GM18909 (cell line): ENCODE results near the gene CCDC200.
A peak's percentile ranks its signal among the peaks of the same experiment; 100 is the strongest.
"Not testable (repeated sequence)": the region's sequence is repeated elsewhere in the genome, so short reads cannot be mapped to it uniquely, and the experiment has no call there.

Source experiments
- ATAC-seq: cut with Tn5 transposase; IDR thresholded peaks from one replicate; pipeline ENCODE4 v1.9.1; 2021; ENCODE audit warnings: mild to moderate bottlenecking; ENCODE audit not compliant: unreplicated experiment, poor library complexity

The CCDC200 gene

DNA sequence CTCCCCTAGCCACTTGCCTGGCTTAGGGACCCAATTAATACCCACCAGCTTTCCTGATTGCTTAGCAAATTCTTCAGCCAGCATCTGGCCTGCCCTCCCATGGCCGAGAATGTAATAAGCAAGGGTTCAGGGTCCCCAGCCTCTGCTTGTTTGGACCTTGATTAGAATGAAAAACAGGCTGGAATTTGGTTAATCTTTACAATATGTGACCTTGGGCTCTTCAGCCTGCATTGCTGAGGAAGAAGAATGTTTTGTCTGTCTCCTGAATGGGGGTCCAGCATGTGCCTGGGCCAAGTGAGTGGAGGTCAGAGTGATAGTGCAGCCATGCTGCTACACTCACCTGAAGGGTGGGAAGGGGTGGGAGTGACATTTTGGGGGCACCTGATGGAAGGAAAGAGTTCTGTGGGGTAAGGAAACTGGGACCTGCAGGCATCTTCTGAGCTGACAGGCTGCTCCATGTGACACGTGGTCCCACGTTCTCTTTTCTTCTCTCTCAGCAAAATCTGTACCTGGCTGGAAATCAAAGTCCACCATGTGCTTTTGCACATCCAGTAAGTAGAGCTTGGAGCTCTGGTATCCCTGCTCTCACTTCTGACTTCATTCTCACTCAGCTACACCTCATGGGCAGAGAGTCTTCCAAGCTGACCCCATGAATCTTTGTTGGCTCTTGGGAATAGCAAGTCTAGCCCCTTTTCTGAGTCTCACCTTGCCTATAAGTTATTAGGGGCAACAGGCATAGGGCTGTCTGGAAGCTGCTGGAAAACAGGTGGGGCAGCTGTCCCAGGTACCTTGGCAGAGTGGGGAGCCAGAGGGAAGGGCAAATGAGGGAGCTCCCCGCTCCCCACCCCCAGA, 11.4 kb downstream of the CCDC200 start:
- ATAC-seq: no peak

DNA sequence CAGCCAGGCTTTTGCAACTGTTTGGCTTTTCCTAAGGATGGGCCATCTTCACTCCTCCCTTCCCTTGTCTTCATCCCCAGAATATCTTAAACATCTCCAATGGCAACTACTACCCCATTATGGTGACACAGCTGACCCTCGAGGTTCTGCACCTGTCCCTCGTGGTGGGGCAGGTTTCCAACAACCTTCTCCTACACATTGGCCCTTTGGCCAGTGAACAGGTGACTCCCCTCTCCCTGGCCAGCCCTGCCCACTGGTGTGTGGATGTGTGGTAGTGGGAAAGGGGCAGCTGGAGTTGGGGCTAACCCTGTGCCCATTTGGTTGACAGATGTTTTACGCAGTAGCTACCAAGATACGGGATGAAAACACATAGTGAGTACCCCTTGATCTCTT, 12.1 kb downstream of the CCDC200 start:
- ATAC-seq: no peak

DNA sequence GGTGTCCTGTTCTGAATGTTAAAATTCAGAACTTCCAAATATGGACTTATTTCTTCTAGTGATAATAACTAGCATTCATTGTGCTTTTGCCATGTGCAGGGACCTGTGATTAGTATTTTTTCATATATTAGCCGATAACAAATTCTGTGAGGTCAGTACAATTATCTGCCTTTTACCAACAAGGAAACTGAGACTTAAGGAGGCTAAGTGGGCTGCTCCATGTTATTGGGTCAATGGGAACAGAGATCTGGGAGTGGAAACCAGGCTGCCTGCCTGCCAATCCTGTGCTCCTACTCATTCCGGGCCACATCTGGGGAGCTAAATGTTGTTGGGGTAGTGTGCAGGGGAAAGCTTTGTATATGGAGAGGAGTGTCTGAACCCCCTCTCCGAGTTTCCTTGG, 13.1 kb downstream of the CCDC200 start:
- ATAC-seq: no peak

DNA sequence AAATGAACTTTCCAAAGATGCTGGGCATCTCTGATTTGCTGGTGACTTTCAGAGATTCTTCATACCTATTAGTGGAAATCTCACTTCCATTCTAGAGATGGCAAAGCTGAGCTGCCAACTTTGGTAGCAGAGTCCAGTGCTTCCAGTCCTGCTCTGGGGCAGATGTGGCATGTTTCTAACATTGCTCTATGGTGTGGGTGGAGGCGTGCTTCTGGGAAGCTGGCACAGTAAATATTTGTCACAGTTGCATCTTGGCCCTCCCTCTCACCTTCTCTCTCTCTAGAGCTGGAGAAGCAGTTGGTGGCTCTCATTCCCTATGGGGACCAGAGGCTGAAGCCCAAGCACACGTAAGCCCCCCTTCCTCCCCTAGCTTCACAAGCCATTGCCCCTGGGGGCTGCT, 14.9 kb downstream of the CCDC200 start:
- ATAC-seq: no peak

DNA sequence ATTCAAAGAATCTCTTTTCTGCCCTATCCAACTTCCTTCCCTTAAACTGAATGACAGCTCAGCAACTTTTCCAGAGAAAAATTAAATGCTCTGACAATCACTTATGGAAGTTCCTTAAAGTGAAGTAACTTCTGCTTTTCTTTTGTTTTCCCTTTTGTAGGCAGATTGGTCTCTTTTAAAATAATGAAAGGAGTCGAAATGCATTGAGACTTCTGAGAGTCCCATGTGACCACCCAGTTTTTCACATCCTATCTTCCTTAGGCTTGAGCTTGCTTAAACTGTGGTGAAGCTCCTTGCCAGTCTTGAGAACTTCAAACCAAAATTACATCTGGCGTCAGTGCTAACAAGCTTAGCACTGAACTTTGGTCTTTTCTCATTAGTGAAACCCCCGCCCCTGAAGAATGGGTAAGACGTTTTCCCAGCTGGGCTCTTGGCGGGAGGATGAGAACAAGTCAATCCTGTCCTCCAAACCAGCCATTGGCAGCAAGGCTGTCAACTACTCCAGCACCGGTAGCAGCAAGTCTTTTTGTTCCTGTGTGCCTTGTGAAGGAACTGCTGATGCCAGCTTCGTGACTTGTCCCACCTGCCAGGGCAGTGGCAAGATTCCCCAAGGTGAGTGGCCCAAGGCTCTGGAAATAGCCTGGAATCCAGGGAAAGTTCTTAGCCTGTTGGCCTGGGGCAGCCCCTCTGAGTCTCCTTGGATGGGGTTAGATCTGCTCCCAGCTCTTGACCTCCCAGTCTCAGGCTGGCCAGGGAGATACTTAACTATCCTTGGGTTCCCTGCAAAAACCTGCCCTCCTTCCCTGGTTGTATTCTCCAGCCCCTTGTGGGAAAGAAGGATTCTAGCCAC, 15.6 kb downstream of the CCDC200 start:
- ATAC-seq: no peak

DNA sequence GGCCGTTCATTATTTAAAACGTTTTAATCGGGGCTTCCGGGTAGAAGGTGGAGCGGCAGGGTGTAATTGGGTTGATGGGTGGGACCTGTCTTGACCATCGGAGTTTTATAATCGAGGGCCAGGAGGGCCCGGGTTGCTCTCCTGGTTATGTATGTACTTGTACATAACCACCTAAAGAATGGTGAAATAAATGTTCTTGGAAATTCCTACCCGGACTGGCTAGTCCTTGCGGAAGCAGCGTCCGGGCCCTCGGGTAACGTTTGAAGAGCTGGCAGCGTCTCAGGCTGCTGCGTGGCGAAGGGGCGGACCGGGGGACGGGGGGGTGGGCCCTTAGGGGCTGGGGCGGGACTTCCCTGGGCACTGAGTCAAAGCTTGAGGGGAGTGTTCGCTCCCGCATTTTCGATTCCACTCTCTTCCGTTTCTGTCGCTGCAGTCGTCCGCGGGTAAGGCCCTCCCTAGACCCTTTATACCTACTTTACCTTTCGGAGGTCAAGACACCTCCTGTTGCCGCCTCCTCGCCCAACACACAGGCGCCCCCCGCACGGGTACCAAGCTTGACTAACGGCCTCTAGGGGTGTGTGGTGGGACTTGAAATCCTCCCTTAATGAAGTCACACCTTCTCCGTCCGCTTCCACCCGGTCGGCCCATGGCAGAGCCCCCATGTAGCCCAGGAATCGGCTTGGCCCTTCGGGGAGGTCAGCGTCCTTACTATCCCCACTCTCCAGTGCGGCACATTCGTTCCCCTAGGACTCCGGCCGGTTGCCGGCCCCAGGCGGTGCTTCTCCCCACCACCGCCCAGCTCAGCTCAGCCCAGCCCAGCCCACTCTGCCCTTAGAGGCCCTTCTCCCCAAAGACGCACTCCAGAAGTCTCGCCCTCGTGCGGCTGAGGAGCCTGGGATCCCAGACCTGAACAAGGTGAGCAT, 16.7 kb downstream of the CCDC200 start, which contains the start of gene TMEM106A:
TSS of gene TMEM106A (plus strand) at position 396 of the 923 bp plus-strand sequence. CDS start 1,167 bp downstream, outside the sequence.
- peak; percentile 75 for ATAC-seq

DNA sequence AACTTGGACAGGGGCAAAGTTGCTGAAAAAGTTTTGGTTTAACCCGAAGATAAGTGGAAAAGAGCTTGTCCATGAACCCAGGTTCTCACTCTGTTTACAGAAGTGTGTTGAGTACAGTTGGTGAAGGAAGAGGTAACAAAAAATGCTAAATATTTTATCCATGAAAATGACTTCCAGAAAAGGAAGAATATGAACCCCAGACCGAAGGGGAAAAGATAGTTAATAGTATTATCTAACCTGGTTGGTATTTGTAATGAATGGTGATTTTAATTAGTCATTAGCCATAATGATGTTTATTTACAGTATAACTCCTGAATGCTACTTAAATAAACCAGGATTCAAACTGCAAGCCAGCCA, 17.3 kb downstream of the CCDC200 start:
- no peak for ATAC-seq

DNA sequence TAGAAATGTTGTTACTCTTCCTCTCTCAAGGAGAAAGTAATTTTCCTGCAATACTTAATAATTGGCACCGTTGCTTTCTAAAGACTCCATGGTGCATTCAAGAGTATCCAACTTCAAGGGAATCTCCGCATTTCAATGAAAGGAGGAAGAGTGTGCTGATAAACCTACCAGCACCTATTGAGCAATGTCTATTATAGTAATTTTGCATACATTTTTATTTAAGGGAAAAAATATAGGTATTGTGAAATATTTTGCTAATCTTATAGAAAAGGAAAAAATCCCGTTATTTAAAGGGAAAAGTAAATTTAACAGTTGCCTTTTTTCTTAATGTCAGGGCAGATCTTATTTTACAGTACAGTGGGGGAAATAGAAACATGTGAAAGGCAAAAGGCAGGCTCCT, 17.8 kb downstream of the CCDC200 start:
- no peak for ATAC-seq

DNA sequence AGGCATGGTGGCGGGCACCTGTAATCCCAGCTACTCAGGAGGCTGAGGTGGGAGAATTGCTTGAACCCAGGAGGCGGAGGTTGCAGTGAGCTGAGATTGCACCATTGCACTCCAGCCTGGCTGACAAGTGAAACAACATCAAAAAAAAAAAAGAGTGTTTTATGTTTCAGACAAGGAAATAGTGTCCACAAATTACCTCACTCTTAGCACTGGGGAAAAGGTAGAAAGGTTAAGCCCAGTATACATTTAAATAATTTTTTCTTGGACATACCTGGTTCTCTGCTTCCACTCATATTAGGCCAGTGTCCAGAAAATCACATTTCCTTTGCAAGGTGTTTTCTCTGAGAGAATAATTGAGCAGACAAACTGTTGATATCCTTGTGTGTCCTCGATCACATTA, 25.4 kb downstream of the CCDC200 start:
- not testable (repeated sequence) for ATAC-seq

DNA sequence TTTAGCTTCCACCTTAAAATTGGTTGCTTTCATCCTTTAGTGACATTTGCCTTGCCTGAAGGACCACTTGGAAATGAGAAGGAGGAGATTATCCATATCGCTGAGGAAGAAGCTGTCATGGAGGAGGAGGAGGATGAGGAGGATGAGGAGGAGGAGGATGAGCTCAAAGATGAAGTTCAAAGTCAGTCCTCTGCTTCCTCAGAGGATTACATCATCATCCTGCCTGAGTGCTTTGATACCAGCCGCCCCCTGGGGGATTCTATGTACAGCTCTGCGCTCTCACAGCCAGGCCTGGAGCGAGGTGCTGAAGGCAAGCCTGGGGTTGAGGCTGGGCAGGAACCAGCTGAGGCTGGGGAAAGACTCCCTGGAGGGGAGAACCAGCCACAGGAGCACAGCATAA, 28.3 kb downstream of the CCDC200 start:
- ATAC-seq: no peak

DNA sequence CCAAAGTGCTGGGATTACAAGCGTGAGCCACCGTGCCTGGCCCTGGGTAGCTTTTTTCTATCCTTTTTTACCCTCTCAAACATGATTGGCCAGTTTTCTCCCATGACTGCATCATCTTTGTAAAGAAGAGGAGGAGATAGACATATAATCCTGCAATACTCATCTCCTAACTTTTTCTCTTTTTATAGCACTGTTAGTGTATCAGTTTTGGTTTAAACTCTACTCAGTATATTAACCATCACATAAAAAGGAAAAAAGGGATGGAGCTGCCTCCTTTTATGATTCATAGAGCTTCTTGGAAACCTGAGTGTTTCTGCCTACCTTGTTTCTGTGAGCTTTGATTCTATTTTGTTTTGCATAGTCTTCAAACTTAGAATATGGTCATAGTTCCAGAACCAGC, 28.8 kb downstream of the CCDC200 start:
- ATAC-seq: no peak

DNA sequence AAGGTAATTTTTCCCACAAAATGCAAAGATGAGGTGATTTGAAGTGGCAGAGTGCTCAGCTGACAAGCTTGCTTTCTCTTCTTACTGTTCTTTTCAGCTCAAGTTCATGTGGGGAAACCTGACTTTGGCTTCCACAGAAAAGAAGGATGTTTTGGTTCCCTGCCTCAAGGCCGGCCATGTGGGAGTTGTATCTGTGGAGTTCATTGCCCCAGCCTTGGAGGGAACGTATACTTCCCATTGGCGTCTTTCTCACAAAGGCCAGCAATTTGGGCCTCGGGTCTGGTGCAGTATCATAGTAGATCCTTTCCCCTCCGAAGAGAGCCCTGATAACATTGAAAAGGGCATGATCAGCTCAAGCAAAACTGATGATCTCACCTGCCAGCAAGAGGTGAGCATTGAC, 35.2 kb downstream of the CCDC200 start:
- ATAC-seq: no peak

DNA sequence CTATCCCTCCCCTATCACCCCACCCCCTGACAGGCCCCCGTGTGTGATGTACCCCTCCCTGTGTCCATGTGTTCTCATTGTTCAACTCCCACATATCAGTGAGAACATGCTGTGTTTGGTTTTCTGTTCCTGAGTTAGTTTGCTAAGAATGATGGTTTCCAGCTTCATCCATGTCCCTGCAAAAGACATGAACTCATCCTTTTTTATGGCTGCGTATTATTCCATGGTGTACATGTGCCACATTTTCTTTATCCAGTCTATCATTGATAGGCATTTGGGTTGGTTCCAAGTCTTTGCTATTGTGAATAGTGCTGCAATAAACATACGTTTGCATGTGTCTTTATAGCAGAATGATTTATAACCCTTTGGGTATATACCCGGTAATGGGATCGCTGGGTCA, 41.8 kb downstream of the CCDC200 start:
- not testable (repeated sequence) for ATAC-seq

DNA sequence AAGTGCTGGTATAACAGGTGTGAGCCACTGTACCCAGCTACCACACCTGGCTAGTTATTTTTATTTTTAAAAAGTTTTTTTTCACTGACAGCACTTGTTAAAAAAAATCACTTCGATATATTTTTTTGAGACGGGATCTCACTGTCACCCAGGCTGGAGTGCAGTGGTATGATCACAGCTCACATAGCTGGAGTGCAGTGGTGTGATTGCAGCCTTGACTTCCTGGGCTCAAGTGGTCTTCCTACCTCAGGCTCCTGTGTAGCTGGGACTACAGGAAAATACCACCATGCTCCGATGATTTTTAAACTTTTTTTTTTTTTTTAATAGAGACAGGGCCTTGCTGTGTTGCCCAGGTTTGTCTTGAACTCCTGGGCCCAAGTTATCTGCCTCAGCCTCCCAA, 44.5 kb downstream of the CCDC200 start:
- ATAC-seq: no peak

DNA sequence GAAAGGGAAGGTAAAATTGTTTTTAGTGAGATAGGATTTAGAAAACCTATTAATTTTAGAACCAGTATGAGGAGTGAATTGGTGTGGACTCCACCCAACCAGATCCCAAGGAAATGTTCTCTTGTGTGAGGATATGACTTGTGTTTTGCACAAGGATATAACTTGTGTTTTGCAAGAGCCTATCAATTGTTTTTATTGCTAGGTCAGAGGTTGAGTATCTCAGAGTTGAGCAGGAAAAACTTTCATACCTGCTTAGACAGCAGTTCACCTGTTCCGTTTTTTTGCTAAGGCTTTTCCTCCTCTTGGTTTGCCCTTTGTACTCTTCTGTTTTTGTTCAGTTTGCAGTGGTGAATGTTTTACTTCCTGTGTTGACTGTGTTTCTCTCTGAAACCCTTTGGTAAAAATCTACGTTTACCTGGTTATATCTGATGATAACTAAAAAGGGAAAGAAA, 52.3 kb downstream of the CCDC200 start:
- no peak for ATAC-seq

DNA sequence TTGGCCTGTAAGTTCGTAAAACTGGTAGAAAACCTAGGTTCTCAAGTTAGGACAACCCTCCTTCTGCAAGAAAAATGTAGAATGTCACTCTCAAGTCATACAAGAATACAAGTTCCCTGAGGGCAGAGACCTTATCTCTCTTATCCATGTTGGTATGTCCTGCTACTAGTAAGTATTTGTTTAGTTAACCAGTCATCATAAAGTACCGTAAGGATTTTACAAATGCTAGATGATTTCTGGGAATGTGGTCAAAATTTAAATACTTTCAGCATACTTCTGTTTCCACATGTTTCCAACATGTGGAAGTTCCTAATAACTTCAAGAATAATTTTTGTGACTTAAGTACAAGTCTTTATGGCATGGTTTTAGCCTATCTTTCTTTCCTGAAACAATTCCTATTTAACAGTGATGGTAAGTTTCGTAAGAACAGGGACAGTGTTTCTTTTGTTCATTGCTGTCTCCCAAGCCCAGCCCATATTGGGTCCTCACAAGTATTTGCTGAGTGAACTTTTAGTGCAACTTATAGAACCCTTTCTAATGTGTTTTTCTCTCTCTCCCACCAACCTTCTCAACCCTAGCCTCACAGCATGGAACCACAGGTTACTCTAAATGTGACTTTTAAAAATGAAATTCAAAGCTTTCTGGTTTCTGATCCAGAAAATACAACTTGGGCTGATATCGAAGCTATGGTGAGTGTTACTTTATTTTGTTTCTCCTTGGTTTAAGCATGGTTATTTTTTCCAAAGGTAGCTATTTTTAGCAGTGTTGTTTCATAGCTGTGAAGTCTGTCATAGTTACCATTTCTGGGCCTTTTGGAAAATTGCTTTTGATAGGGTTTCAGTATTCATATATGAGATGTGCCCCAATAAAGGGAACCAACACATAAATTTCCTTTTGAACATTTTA, 53.0 kb downstream of the CCDC200 start:
- ATAC-seq: no peak

DNA sequence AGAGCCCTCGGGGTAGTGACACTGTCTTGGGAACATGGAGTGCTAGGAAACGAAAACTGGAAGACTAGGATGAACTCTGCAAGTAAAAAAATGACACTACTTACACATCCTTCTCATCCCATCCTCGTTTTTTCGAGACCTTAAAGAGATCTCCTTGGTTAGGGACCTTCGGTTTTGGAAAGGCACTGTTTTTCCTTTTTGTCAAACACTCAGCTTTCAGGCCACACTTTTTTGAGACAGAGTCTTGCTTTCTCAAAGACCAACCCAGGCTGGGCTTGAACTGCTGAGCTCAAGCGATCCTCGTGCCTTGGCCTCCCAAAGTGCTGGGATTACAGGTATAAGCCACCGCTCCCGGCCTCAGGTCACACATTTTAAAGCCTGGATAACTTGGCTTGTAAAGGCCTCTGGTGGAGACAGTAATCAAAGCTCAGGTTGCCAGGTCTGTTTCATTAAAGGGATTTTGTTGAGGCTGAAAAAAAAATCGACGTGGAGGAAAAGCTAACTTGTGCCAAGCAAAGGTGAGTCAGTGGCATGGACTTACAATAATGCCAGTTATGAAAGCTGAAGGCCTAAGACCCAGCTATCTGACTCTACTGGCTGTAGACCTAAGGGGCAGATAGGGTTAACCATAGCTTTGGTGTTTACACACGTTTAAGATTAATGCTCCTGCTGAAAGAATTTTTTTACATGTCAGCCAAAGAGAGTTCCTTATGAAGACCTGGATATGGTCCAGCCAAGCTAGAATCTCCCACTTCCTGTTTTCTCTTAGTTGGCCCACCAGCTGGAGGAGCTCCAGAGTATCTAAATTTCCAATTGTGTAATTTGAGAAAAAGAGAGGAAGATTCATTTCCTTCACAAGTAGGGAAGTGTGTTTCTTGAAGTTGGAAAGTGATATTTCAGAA, 56.6 kb downstream of the CCDC200 start:
- no peak for ATAC-seq
